ENCODE data around the gene ALS2. TPM values are rescaled to one million over a fixed set of nuclear protein-coding genes. Genes with fewer than 3 reads are reported as not detected.

The ALS2 gene
- total RNA-seq, 1 experiment from 2014 or later, result 47.5 TPM

DNA sequence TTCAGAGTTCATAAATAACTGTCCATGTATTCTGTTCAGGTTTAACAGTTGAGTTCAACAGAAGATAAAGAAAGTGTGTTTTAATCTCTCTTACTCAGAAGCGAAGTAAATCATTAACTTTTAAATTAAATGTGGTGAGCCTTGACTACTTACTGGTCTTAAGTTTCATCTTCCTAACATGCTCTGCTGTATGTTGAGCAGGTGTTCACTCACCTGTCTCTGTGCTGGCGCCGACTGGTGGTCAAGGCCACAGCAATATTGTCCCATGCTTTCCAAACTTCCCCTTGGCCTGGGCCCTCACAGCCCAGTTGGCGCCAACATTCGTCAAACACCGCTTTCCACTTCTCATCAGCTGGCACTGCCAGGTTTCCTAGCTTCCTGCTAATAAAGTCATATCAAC is 65.3 kb downstream of the ALS2 start:
- Histone ChIP-seq H3K4me3 (ENCODE audit: low read depth in 2 of 2, low read length in 2 of 2) (no peak overlapping the region), H3K27ac (ENCODE audit: low read length) (no peak overlapping the region), H3K9me3 (ENCODE audit: control insufficient read depth, insufficient read depth, low read depth, low read length) (no peaks in the 10 kb centered on the region), H3K36me3 (ENCODE audit: control insufficient read depth, insufficient read depth, low read length) (peaks cover 41% of the 10 kb centered on the region), H3K4me1 (ENCODE audit: control insufficient read depth, insufficient read depth, low read length) (no peaks in the 10 kb centered on the region), H3K27me3 (ENCODE audit: control insufficient read depth, insufficient read depth, low read length) (no peaks in the 10 kb centered on the region)
- in situ Hi-C loops (cut with HindIII; ENCODE audit: low pct_unique_long_range_greater_than_20kb, low sequenced_read_pairs) (no loop called here), intact Hi-C loops (cut with micrococcal nuclease; ENCODE audit: unreplicated experiment) (no loop called here)
- TF ChIP-seq, protein P1, sequence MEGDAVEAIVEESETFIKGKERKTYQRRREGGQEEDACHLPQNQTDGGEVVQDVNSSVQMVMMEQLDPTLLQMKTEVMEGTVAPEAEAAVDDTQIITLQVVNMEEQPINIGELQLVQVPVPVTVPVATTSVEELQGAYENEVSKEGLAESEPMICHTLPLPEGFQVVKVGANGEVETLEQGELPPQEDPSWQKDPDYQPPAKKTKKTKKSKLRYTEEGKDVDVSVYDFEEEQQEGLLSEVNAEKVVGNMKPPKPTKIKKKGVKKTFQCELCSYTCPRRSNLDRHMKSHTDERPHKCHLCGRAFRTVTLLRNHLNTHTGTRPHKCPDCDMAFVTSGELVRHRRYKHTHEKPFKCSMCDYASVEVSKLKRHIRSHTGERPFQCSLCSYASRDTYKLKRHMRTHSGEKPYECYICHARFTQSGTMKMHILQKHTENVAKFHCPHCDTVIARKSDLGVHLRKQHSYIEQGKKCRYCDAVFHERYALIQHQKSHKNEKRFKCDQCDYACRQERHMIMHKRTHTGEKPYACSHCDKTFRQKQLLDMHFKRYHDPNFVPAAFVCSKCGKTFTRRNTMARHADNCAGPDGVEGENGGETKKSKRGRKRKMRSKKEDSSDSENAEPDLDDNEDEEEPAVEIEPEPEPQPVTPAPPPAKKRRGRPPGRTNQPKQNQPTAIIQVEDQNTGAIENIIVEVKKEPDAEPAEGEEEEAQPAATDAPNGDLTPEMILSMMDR (IDR thresholded peaks at IDR 0.05), result no peak
- TF ChIP-seq, protein P2, sequence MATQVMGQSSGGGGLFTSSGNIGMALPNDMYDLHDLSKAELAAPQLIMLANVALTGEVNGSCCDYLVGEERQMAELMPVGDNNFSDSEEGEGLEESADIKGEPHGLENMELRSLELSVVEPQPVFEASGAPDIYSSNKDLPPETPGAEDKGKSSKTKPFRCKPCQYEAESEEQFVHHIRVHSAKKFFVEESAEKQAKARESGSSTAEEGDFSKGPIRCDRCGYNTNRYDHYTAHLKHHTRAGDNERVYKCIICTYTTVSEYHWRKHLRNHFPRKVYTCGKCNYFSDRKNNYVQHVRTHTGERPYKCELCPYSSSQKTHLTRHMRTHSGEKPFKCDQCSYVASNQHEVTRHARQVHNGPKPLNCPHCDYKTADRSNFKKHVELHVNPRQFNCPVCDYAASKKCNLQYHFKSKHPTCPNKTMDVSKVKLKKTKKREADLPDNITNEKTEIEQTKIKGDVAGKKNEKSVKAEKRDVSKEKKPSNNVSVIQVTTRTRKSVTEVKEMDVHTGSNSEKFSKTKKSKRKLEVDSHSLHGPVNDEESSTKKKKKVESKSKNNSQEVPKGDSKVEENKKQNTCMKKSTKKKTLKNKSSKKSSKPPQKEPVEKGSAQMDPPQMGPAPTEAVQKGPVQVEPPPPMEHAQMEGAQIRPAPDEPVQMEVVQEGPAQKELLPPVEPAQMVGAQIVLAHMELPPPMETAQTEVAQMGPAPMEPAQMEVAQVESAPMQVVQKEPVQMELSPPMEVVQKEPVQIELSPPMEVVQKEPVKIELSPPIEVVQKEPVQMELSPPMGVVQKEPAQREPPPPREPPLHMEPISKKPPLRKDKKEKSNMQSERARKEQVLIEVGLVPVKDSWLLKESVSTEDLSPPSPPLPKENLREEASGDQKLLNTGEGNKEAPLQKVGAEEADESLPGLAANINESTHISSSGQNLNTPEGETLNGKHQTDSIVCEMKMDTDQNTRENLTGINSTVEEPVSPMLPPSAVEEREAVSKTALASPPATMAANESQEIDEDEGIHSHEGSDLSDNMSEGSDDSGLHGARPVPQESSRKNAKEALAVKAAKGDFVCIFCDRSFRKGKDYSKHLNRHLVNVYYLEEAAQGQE (IDR thresholded peaks at IDR 0.05; ENCODE audit: insufficient read depth in 1 of 2, low read depth in 2 of 2, low read length in 1 of 2), result no peak
- TF ChIP-seq TCF7L2 (IDR thresholded peaks at IDR 0.05; ENCODE audit: low read depth, low read length), result no peak
- no peak for TF ChIP-seq SIN3A (IDR thresholded peaks at IDR 0.05; ENCODE audit: borderline replicate concordance, insufficient read depth, low read depth, low read length)
- no peak for TF ChIP-seq POLR2AphosphoS5 (IDR thresholded peaks at IDR 0.05; ENCODE audit: low read depth, low read length)
- ChIA-PET POLR2A (interaction anchor here (0.6 kb wide), 1 partner anchor 54 kb away, joined by 3 read pairs; no protein-coding TSS in a partner anchor), CTCF (no interaction called here)
- DNase-seq (ENCODE audit: low read depth, low spot score), result no peak
- no peak for ATAC-seq
- BruUV-seq (replicated peaks), result no TSS peak

DNA sequence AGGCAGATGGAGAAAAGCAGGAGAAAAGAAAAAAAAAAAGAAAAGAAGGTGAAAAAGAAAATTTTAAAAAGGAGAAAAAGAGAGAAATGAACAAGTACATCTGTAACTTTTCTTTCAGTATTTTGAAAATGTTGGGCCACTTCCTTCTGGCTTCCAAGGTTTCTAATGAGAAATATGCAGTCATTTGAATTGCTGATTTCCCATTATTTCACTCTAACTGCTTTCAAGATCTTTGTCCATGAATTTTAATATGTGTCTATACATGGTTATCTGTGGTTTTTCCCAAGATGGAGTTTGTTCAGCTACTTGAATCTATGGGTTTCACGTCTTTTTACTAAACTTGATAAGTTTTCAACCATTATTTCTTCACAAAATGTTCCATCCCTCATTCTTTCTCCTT is 68.0 kb downstream of the ALS2 start:
- H3K4me3 ChIP-seq (ENCODE audit: low read depth in 2 of 2, low read length in 2 of 2), result no peak overlapping the region
- H3K27ac ChIP-seq (ENCODE audit: low read length), result no peak overlapping the region
- no TSS peak for BruUV-seq (replicated peaks)
- H3K36me3 ChIP-seq (ENCODE audit: control insufficient read depth, insufficient read depth, low read length), result peaks cover 52% of the 10 kb centered on the region
- TF ChIP-seq, protein P2 (IDR thresholded peaks at IDR 0.05; ENCODE audit: insufficient read depth in 1 of 2, low read depth in 2 of 2, low read length in 1 of 2), result no peak
- TF ChIP-seq, protein P1 (IDR thresholded peaks at IDR 0.05), result no peak
- TF ChIP-seq SIN3A (IDR thresholded peaks at IDR 0.05; ENCODE audit: borderline replicate concordance, insufficient read depth, low read depth, low read length), result no peak
- no peak for TF ChIP-seq POLR2AphosphoS5 (IDR thresholded peaks at IDR 0.05; ENCODE audit: low read depth, low read length)
- H3K9me3 ChIP-seq (ENCODE audit: control insufficient read depth, insufficient read depth, low read depth, low read length), result no peaks in the 10 kb centered on the region
- H3K27me3 ChIP-seq (ENCODE audit: control insufficient read depth, insufficient read depth, low read length), result no peaks in the 10 kb centered on the region
- H3K4me1 ChIP-seq (ENCODE audit: control insufficient read depth, insufficient read depth, low read length), result no peaks in the 10 kb centered on the region
- in situ Hi-C loops (cut with HindIII; ENCODE audit: low pct_unique_long_range_greater_than_20kb, low sequenced_read_pairs), result no loop called here
- no peak for DNase-seq (ENCODE audit: low read depth, low spot score)
- ChIA-PET CTCF (no interaction called here), POLR2A (no interaction called here)
- no peak for ATAC-seq
- intact Hi-C loops (cut with micrococcal nuclease; ENCODE audit: unreplicated experiment), result no loop called here

Measured in Panc1 (cell line).